GM21423 (cell line): ENCODE data around the gene CLEC7A.

ENCODE experiments used
- ATAC-seq: cut with Tn5 transposase; IDR thresholded peaks from one replicate; pipeline ENCODE4 v1.9.1; 2021; ENCODE audit warnings: mild to moderate bottlenecking, moderate library complexity; ENCODE audit not compliant: unreplicated experiment

The CLEC7A gene

DNA sequence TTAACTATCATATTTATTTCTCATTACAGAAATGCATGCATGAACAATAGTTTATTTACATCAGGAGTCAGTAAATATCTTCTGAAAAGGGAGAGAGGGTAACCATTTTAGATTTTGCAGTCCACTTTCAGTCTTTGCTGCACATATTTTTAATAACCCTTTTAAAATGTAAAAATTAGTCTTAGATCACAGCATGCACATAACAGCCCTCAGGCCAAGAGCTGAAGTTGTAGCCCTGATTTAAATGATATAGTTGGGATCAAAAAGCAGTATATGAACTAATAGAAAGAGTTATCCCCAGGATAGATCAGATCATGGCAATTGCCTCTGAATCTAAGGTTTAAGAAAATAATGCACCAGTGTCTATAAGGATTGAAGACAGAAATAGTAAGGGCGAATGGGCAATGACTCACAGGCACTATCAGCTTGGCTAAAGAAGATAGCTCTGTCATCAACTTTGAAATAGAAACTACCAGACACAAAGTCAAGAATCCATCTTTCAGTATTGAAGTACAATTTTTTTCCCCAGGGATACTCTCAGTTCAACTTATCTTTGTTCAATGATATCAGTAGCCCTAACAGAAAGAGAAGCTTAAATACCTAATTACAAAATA lies 13.1 kb upstream of the CLEC7A start:
- no peak for ATAC-seq

DNA sequence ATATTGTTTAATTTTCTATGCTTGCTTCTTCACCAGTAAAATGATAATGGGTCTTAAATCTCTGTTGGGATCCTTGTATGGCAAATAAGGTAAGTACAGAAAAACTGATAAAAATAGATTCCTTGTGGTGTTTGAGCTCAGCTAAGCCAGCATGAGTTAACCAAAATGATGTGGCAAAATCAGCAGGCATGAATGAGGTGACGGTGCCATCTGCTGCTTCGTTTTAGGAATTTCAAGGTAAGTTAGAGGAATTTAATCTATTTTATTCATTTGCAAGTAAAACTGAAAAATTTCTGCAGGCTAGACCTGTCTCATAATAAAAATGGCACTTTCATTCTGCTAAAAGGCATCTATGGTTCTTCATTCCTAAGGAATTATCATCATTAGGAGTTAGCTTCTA lies 10.0 kb upstream of the CLEC7A start:
- ATAC-seq, result no peak

DNA sequence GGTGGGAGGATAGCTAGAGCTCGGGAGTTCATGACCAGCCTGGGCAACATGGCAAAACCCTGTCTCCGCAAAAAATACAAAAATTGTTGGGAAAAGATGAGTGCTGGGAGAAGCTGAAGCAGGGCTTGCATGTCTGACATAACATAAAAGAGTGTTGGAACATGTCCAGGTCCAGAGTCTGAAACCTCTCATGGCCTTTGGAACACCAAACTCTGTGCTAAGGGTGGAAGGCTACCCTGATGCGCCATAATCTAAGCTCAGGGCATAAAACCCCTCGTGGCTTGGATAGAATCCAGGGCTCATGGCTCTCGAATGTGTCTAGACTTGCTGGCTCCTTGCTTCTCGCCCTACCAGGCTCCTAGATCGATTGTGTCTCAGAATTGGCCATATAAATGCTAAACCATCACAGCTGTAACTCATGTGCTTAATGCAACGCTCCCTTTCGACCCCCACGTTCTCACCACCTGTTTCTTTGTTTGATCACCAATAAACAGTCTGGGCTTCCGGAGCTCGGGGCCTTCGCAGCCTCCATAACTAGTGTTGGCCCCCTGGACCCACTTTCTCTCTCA lies 6.7 kb upstream of the CLEC7A start:
- ATAC-seq, result no peak

DNA sequence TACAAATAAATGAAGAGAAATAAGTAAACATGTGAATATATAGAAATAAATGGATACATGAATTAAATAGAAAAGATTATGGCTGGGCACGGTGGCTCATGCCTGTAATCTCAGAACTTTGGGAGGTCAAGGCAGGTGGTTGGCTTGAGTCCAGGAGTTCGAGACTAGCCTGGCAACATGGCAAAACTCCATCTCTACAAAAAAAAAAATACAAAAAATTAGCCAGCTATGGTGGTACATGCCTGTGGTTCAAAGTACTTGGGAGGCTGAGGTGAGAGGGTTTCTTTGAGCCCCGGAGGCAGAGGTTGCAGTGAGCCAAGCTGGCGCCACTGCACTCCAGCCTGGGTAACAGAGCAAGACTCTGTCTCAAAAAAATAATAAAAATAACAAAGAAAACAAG lies 5.1 kb upstream of the CLEC7A start:
- no peak for ATAC-seq

DNA sequence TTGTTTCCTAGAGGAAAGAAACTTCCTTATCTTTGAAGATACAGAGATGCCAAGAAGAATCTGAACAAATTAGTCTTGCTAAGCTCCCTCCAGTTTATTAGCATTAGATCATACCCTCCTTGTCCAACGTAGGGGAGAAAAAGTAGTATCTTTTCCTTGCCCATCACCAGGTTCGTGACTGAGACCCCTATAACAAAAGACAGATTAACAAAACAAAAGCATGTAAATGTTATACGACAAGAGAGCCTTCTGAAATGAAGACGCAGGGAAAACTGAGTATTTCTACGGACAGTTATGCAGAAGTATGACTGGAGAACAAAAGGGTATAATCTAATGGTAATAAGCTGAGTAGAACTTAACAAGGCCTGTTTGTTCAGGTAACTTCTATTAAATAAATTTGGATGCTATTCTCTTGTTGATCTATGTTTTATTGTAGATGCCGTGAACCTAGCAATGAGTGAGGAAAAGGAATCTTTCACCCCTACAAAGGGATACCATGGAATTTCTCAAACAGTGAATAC lies 2.9 kb upstream of the CLEC7A start:
- no peak for ATAC-seq

DNA sequence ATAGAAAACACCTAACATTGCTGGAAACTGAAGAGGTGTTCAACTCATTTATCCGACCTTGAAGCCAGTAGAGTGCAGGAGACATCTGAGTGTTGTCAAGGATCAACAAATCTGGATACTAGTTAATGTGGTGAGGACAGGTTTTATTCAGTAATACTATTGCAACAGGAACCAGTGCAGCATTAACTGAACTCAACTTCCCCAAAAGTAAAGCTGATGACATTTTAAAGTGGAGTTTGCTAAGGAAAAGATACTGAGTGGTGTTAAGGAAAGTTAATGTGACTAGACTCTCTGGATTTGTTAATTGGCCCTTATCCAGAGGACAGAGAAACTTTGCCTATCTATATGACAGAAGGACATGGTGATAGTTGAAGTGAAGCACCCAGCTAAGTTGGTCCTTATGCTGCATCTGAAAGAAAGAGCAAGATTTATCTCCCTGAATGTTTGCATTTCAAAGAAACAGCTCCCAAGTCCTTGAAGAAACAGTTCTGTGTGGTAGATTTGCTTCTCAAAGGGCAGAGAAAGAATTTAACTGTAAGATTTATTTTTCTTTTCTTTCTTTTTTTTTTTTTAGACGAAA lies 1.2 kb upstream of the CLEC7A start:
- ATAC-seq, result no peak

DNA sequence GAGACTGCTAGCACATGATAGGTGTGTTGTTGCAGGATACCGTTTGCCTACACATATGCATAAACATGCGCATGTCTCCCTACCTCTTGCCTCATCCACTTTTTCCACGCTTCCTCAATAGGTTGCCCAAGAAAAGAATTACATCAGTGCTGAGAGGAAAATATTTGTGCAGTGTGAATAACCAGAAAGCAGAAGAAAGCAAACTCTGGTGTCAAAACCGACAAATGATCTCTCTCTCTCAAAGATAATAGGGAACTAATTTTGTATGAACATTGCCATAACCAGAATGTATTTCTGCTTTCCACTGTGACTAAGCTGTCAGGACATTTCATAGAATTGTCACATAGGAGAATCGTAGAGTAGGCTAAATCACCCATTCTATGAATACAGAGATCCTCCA lies 1.3 kb downstream of the CLEC7A start:
- ATAC-seq, result no peak

DNA sequence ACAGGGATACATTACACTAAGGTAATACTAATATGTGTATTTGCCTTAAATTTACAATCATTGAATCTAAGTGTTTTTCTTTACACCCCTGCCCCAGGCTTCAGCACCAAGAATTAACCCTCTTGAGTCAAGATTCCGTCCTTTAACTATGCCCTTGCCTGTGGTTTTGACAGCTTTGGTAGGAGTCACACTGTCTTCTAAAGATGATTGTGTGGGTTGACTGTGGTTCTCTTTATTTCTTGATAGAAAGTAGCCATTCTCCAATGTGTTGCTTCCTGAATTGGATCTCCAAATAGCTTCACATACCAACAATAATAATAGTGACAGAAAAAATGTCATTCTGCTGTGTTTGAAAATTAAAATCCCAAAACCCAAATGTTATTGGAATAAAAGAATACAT lies 3.6 kb downstream of the CLEC7A start:
- ATAC-seq, result no peak

DNA sequence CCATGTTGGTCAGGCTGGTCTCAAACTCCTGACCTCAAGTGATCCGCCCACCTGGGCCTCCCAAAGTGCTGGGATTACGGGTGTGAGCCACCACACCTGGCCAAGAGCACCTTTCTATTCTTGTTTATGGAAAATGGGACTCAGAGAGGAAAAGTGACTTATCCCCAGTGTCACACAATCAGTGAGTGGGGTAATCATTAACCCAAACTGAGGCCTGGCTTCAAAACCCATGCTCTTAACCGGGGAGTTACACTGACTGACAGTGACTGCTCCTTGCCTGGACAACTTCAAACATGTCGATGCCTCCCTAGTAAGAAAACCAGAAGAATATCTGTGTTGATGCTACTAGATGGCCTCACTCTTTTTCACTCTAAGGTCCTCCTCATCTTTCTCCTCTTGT lies 7.3 kb downstream of the CLEC7A start:
- no peak for ATAC-seq

DNA sequence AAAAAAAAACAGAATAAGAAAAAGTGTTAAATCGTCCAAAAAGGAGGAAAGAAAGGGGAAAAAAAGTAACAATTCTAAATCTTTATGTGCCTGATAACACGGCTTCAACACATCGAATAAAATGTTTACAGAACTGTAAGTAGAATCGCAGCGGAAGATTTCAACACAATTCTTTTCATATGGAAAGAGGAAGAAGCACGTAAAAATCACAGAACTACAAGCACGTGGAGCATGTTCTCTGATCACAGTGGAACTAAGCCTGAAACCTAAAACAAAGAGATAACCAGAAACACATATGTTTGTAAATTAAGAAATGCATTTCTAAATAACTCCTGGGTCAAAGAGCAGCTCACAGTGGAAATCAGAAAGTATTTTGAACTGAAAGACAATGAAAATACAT lies 8.7 kb downstream of the CLEC7A start:
- no peak for ATAC-seq

DNA sequence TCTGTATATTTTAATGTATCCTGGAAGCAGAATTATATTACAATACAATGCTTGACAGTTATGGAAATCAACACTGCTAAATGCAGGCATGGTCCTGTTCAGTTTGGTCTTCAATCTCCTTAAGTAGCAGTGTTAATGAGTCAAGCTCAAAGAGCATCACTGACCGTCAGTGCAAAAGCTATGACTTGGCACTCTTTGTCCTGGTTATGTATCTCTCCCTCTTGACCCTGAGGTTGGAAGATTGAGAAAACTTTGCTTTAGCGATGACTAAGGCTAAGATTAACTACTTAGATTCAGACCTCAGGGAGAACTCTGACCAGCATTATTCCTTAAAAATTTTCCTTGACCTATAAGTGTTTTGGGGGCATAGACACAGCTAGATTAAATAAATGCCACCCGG lies 10.9 kb downstream of the CLEC7A start:
- ATAC-seq, result no peak

DNA sequence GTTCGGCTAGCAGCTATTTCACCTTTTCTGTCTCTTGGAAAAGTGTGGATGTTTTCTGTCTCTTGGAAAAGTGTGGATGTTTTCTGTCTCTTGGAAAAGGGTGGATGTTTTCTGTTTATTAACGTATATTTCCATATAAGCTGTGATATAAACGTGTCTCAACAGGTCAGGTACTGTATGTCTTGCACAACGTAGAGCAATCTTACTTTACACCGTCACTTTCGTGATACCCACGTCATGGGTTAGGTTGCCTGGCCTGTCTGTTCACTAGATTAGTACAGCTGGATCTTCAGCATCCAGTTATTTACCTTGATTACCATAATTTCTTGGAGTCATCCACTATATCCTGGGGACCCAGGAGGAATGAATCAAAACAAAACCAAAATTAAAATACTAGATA lies 14.1 kb downstream of the CLEC7A start:
- ATAC-seq, result no peak

DNA sequence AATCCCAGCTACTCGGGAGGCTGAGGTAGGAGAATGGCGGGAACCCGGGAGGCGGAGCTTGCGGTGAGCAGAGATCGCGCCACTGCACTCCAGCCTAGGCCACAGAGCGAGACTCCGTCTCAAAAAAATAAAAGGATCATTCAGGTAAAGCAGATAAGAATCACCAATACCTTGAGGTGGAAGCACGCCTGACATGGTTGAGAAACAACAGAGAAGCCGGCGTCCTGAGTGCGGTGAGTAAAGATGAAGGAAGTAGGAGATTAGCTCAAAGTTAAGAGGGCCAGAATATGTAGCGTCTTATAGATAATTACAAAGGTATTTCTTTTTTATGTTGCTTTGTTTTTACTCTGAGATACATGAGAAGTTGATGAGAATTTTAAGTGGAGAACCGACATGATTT lies 14.7 kb downstream of the CLEC7A start:
- no peak for ATAC-seq

DNA sequence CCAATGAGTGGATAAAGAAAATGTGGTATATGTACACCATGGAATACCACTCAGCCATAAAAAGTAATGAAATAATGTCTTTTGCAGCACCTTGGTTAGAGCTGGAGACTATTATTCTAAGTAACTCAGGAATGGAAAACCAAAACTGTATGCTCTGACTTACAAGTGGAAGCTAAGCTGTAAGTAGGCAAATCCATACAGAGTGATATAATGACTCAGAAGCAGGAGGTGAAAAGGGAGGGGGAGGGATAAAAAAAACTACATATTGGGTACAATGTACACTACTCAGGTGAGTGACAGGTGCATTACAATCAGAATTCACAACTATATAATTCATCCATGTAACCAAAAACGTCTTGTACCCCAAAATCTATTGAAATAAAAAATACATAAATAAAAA lies 16.1 kb downstream of the CLEC7A start:
- no peak for ATAC-seq

DNA sequence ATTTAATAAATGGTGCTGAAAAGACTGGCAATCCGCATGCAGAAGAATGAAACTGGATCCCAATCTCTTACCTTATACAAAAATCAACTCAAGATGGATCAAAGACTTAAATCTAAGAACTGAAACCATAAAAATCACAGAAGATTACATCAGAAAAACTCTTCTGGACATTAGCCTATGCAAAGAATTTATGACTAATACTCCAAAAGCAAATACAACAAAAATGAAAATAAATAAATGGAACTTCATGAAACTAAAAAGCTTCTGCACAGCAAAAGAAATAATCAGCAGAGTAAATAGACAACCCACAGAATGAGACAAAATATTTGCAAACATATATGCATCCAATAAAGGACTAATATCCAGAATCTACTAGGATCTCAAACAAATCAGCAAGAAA lies 16.9 kb downstream of the CLEC7A start:
- ATAC-seq, result no peak

DNA sequence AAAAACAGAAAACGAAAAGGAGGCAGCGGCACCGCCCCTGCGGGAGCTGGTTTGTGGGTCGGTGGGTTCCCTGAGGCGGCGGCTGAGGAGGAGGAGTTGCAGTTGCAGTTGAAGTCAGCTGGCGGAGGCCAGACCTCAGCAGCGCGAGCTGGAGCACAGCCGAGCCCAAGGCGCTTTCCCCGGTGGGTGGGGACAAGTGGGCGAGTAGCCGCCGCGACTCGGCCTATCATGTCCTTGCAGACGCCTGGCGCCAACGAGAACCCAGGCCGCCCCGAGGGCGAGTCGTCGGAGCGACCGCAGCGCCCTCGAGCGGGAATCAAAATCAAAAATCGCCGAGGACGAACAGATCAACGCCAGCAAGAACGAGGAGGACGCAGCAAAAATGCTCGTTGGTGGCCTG lies 18.5 kb downstream of the CLEC7A start:
- ATAC-seq, result no peak

DNA sequence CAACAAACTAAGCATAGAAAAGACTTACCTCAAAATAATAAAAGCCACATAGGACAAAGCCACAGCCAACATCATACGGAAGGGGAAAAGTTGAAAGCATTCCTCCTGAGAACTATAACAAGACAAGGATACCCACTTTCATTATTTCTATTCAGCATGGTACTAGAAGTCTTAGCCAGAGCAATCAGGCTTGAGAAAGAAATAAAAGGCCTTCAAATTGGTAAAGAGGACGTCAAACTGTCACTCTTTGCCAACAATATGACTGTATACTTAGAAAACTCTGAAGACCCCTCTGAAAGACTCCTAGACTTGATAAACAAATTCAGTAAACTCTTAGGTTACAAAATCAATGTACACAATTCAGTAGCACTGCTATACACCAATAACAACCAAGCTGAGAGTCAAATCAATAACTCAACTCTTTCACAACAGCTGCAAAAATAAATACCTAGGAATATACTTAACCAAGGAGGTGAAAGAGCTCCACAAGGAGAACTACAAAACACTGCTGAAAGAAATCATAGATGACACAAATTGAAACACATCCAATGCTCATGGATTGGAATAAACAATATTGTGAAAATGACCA lies 19.6 kb downstream of the CLEC7A start:
- ATAC-seq, result no peak

DNA sequence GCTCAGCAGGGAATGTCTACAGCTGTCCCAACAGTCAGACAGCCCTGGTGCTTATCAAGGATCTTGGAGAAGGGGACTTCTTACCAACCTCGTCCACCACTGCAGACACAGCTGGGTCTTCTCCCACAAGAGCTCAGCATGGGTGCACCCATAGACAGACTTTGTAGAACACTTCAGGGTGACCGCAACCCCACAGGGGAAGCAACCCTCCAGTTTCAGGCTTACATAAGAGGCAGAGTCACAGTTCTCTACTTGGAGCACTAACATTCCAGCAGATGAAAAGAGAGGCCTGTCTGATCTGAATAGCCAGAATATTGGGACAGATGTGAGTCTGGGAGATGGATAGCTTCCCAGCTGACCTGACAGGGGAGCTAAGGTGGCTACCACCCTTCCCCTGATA lies 27.7 kb downstream of the CLEC7A start:
- no peak for ATAC-seq

DNA sequence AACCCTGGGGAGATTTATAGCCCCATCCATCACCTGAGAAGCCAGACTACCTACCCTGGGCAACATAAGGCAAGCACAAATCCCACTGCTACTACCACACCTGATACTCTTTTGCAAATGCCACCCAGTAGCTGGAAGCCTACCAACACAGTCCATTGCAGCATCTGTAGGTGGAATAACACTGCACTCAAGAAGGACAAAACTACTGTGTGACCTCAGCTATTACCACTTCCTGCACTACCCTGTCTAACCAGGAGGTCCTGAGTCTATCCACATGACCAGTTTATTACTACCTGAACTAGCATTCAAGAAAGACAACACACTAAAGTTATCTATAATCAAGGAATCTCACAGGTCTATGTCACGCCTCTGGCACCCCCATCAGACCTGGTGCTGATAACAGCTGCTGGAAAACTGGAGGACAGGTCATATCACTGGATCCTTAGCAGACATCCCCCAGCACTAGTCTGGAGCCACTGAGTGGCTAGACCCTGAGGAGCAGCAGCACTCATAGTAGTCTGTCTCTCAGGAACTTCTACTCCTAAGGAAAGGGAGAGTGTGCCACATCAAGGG lies 28.3 kb downstream of the CLEC7A start:
- ATAC-seq, result no peak

DNA sequence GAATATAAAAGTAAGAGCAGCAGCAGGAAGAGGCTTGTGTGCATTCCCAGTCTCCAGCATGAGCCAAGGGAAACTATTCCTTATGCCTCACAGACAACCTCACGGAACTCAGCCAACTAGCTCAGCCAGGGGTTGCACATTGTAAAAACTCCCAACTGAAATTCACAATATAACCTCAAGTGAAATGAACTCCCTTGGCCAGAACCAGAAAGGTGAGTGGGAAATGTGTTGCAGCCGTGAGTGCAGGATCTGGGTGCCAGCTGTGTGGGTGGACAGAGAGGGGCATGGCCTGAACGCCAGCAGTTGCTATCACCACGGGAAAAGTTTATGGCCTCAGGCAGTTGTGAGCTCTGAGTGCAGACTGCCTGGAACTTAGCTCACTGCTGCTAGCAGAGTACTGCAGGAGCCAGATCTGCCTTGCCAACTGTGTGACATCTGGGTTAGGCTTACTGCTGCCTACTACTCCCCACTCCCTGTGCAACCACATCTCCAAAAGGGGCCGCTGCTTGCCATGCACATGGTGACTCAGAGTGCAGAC lies 28.9 kb downstream of the CLEC7A start:
- no peak for ATAC-seq

DNA sequence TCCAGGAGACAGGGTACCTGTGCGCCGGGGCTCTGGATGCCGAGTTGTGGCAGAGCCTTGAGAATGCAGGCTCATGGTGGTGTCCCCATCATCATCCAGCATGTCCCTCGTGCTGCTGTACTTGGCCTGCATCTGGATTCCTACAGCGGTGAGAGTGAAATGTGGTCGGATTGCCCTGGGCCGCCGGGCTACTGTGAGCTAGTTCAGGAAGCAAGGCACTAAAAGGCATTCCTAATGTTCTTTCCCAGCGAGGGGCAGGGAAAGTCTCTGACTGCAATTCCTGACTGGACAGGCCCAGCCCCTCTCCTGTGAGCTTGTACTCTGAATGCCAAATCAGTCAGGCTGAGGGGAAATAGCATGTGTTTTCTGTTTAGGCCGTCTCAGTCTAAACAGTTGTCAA lies 31.2 kb downstream of the CLEC7A start, which contains the start of gene CLEC1A:
Gene CLEC1A, minus strand, starts transcription at position 195 of the 400 bp plus-strand sequence. Its CDS starts 63 bp downstream, at position 132.
- no peak for ATAC-seq

DNA sequence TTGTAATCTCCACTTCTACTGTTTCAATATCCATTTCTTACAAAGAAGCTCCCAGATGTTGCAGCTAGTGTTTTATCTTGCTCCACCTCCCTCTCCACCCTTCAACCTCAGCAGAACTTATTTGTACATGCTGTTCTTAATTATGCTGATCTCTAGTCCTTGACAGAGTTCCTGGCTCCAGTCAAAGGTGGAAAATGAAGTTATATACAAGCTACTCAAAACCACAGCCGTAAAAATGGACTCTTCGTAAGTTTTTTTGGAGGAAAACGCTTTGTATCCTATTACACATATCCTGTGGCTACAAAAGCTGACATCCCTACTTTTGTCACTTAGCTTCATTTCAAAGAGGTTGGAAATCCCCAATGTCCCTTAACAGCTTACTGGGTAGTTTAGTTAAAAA lies 32.5 kb downstream of the CLEC7A start:
- no peak for ATAC-seq
